Thymus (tissue), 14 donors: Measurements from ENCODE around the gene CYBRD1. TPM values are rescaled to one million over a fixed set of nuclear protein-coding genes. Genes with fewer than 3 reads are reported as not detected.
A peak's percentile ranks its signal among the peaks of the same experiment; 100 is the strongest.

Source experiments
- DNase-seq, 9 donors: peaks; one replicate each; pipeline ENCODE4 v3.0.0-alpha.2; 2013; ENCODE audit warnings: low spot score in 9 of 9, low read depth in 6 of 9, missing footprints in 1 of 9
- H3K27ac ChIP-seq, 2 donors: one replicate each; pipeline ENCODE4 v1.5.1; 2013; ENCODE audit warnings: control low read depth in 1 of 2, low read depth in 1 of 2, low read length in 1 of 2, mild to moderate bottlenecking in 1 of 2, moderate library complexity in 1 of 2
- H3K27me3 ChIP-seq, 2 donors: one replicate each; pipeline ENCODE4 v1.5.1; 2013; ENCODE audit warnings: low read length in 1 of 2; ENCODE audit not compliant: control insufficient read depth in 2 of 2, insufficient read depth in 1 of 2
- H3K36me3 ChIP-seq, 2 donors: one replicate each; pipeline ENCODE4 v1.5.1; 2013; ENCODE audit warnings: low read length in 1 of 2, mild to moderate bottlenecking in 1 of 2, moderate library complexity in 1 of 2; ENCODE audit not compliant: control insufficient read depth in 2 of 2, insufficient read depth in 2 of 2
- H3K4me1 ChIP-seq, 2 donors: one replicate each; pipeline ENCODE4 v1.5.1; 2013; ENCODE audit warnings: low read length in 2 of 2; ENCODE audit not compliant: control insufficient read depth in 2 of 2, insufficient read depth in 2 of 2
- H3K4me3 ChIP-seq, 2 donors: one replicate each; pipeline ENCODE4 v1.5.1; 2013; ENCODE audit warnings: low read length in 2 of 2, control low read depth in 1 of 2, mild to moderate bottlenecking in 1 of 2
- H3K9me3 ChIP-seq, 2 donors: one replicate each; pipeline ENCODE4 v1.5.1; 2013; ENCODE audit warnings: low read length in 1 of 2, mild to moderate bottlenecking in 1 of 2; ENCODE audit not compliant: control insufficient read depth in 2 of 2, insufficient read depth in 1 of 2
- WGBS: extraction: QIAGEN DNeasy Blood & Tissue Kit; methylation state at CpG from one replicate; pipeline ENCODE4 v1.1.7; 2013; 5-methylcytosine and 5-hydroxymethylcytosine counted together
- long read RNA-seq, 10 donors: transcript quantifications; one replicate each; lab custom pipeline, GENCODE V29; 2026
- polyA plus RNA-seq: library from polyadenylated mRNA; stranded (reverse); fragments of 200-250 nt; gene quantifications from one replicate; pipeline ENCODE4 v1.2.3, GENCODE V29; 2013
- total RNA-seq: library from RNA; stranded (reverse); fragments of 120-200 nt; gene quantifications from one replicate; pipeline ENCODE4 v1.2.4, GENCODE V29; 2013
- donor health status: healthy.

Gene CYBRD1, protein sequence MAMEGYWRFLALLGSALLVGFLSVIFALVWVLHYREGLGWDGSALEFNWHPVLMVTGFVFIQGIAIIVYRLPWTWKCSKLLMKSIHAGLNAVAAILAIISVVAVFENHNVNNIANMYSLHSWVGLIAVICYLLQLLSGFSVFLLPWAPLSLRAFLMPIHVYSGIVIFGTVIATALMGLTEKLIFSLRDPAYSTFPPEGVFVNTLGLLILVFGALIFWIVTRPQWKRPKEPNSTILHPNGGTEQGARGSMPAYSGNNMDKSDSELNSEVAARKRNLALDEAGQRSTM
- total RNA-seq (14.9 TPM), polyA plus RNA-seq (80.7 TPM)
- long read RNA-seq, donor 1, full-length matches to known transcripts = 1 of 1 reads
- long read RNA-seq, donor 1, partial matches to known transcripts = 0 of 1 reads
- long read RNA-seq, donor 1, other reads (novel, unspliced or antisense) = 0 of 1 reads
- long read RNA-seq, donor 2, full-length matches to known transcripts = 11 of 11 reads
- long read RNA-seq, donor 2, partial matches to known transcripts = 0 of 11 reads
- long read RNA-seq, donor 2, other reads (novel, unspliced or antisense) = 0 of 11 reads
- long read RNA-seq, donor 3, full-length matches to known transcripts = 15 of 15 reads
- long read RNA-seq, donor 3, partial matches to known transcripts = 0 of 15 reads
- long read RNA-seq, donor 3, other reads (novel, unspliced or antisense) = 0 of 15 reads
- long read RNA-seq, donor 4, full-length matches to known transcripts = 7 of 7 reads
- long read RNA-seq, donor 4, partial matches to known transcripts = 0 of 7 reads
- long read RNA-seq, donor 4, other reads (novel, unspliced or antisense) = 0 of 7 reads
- long read RNA-seq, donor 5, full-length matches to known transcripts = 9 of 9 reads
- long read RNA-seq, donor 5, partial matches to known transcripts = 0 of 9 reads
- long read RNA-seq, donor 5, other reads (novel, unspliced or antisense) = 0 of 9 reads
- long read RNA-seq, donor 6, full-length matches to known transcripts = 9 of 9 reads
- long read RNA-seq, donor 6, partial matches to known transcripts = 0 of 9 reads
- long read RNA-seq, donor 6, other reads (novel, unspliced or antisense) = 0 of 9 reads
- long read RNA-seq, donor 7, full-length matches to known transcripts = 5 of 5 reads
- long read RNA-seq, donor 7, partial matches to known transcripts = 0 of 5 reads
- long read RNA-seq, donor 7, other reads (novel, unspliced or antisense) = 0 of 5 reads
- long read RNA-seq, donor 8, full-length matches to known transcripts = 8 of 8 reads
- long read RNA-seq, donor 8, partial matches to known transcripts = 0 of 8 reads
- long read RNA-seq, donor 8, other reads (novel, unspliced or antisense) = 0 of 8 reads
- long read RNA-seq, donor 9, full-length matches to known transcripts = 6 of 6 reads
- long read RNA-seq, donor 9, partial matches to known transcripts = 0 of 6 reads
- long read RNA-seq, donor 9, other reads (novel, unspliced or antisense) = 0 of 6 reads
- long read RNA-seq, donor 10, full-length matches to known transcripts = 10 of 10 reads
- long read RNA-seq, donor 10, partial matches to known transcripts = 0 of 10 reads
- long read RNA-seq, donor 10, other reads (novel, unspliced or antisense) = 0 of 10 reads

DNA sequence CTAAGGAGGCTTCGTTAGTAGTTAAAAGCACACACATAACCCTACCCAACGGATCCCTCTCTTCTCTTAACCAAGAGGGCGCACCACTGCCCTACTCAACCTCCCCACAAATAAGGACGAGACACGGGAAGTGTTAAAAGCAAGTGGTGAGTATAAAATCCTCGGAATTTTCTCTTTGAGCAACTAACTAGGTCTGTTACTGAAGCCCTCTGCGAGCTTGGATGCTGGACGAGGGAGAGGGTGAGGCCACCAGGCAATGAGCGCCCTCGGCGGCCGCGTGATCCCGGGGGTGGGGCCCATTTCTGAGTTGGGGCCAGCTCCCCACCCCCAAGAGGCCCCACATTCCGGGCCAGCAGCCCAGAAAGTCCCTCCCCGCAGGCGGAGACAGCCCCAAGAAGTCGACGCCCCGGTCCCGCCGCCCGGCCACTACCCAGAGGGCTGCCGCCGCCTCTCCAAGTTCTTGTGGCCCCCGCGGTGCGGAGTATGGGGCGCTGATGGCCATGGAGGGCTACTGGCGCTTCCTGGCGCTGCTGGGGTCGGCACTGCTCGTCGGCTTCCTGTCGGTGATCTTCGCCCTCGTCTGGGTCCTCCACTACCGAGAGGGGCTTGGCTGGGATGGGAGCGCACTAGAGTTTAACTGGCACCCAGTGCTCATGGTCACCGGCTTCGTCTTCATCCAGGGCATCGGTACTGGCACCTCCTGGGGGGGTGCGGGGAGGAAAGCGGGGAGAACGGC lies at the start of gene CYBRD1:
Gene CYBRD1, plus strand, starts transcription at position 423 of the 736 bp plus-strand sequence. Its CDS starts 72 bp downstream, at position 495.
- under 1% methylated on average over 45 of the region's 45 CpGs for WGBS
- Histone ChIP-seq H3K36me3 (no peaks in the 10 kb centered on the region), H3K27ac (peak within 1 kb of the TSS; percentile 50 to 66), H3K4me1 (peaks cover 0 to 24% of the 10 kb centered on the region in 2 donors), H3K9me3 (no peaks in the 10 kb centered on the region), H3K4me3 (peak within 1 kb of the TSS; percentile 50 to 67), H3K27me3 (peaks cover 0 to 17% of the 10 kb centered on the region in 2 donors)
- peak in 6 of 9 donors; percentile 10 to 62 (median 21) for DNase-seq

DNA sequence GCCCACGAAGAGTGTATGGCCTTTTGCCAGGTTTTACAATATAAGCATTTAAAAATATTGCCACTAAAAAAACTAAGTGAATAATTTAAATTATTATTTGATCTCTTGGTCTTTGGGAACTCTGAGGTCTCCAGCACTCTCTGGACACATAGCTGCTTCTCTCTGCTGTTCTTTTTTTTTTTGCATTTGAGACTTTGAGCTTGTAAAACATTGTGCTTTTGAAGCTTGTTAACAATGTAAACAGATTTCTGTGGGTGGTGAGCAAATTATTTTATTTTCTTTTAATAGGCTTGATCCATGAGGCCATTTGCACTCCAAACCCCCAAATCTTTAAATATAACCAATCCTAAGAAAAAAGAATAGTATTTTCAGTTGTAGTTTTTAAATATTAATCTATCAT lies 46.3 kb upstream of the CYBRD1 start:
- WGBS = 99% methylated on average over 1 of the region's 1 CpG
- DNase-seq = no peak
- Histone ChIP-seq H3K27me3 (no peaks in the 10 kb centered on the region), H3K4me3 (no peak overlapping the region), H3K9me3 (no peaks in the 10 kb centered on the region), H3K4me1 (no peaks in the 10 kb centered on the region), H3K36me3 (peaks cover 2 to 28% of the 10 kb centered on the region in 2 donors), H3K27ac (no peak overlapping the region)

DNA sequence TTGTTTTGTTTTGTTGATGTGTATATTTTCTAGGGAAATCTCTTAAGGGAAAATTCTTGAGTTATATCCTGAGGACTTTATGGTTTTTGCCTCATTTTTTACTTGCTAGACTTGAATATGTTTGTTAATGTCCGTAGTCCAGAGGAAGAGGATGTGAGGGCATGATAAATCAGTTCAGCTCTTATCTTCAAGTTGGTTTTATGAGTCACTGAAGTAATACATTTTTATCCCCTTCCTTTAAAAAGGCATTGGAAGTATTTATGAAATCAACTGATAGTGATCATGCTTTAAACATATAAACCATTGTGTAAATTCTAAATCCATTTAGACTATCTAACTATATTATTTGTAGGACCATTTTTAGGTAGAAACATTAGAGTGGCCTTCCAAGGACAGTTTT lies 43.9 kb upstream of the CYBRD1 start:
- H3K9me3 ChIP-seq = no peaks in the 10 kb centered on the region
- WGBS = 97% methylated on average over 1 of the region's 1 CpG
- H3K27me3 ChIP-seq = no peaks in the 10 kb centered on the region
- no peak overlapping the region for H3K27ac ChIP-seq
- H3K36me3 ChIP-seq = peaks cover 2 to 33% of the 10 kb centered on the region in 2 donors
- H3K4me1 ChIP-seq = no peaks in the 10 kb centered on the region
- no peak overlapping the region for H3K4me3 ChIP-seq
- DNase-seq = no peak

DNA sequence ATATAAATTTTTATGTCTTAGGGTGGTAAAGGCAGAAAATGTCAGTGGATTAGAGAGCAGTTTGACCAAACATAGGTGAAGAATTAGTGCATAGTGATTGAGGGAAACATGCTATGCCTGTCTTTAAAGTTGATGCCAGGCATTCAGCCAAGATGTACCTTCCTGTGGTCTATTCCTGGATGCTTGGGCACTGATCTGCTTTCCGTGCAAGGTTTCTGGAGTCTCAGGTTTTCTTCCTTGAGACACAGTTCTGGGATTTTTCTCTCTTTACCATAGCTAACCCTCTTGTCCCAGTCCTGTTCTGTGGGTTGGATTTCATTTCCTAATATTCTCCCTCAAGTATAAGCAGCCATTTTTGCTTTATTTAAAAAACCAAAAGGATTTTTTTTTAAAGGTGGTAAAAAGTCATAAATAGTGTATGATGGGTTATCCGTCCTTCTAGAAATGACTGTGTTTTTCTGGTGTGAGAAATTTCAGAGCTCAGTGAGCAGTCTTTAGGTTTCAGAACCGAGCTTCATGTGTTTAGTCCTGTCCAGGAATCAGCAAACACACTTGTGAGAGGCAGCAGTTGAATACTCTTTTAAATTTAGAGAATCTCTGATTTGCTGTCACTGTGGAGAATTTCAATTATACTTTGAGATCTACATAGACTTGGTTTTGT lies 43.0 kb upstream of the CYBRD1 start:
- H3K4me3 ChIP-seq = no peak overlapping the region
- WGBS = 97% methylated on average over 3 of the region's 3 CpGs
- H3K4me1 ChIP-seq = no peaks in the 10 kb centered on the region
- H3K27ac ChIP-seq = no peak overlapping the region
- H3K9me3 ChIP-seq = no peaks in the 10 kb centered on the region
- H3K36me3 ChIP-seq = peaks cover 2 to 25% of the 10 kb centered on the region in 2 donors
- H3K27me3 ChIP-seq = no peaks in the 10 kb centered on the region
- DNase-seq = no peak

DNA sequence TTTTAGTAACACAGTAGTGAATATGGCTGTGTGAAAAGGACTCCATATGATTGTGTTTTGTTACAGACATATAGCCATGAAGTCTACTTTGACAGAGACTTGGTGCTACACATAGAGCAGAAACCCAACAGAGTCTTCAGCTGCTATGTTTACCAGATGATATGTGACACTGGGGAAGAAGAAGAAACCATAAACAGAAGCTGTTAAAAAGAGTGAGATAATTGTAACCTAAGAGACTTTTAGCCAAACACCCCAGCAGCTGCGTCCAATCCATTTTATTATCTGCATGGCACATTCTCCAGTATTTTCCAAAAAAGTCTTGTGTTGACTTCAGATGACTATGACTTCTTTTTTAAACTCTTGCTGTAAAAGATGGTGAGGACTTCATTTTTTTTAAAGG lies 41.4 kb upstream of the CYBRD1 start:
- H3K27me3 ChIP-seq = no peaks in the 10 kb centered on the region
- H3K27ac ChIP-seq = no peak overlapping the region
- peaks cover 0 to 20% of the 10 kb centered on the region in 2 donors for H3K36me3 ChIP-seq
- DNase-seq = no peak
- no peak overlapping the region for H3K4me3 ChIP-seq
- no peaks in the 10 kb centered on the region for H3K4me1 ChIP-seq
- WGBS = 94% methylated on average over 1 of the region's 1 CpG
- H3K9me3 ChIP-seq = no peaks in the 10 kb centered on the region

DNA sequence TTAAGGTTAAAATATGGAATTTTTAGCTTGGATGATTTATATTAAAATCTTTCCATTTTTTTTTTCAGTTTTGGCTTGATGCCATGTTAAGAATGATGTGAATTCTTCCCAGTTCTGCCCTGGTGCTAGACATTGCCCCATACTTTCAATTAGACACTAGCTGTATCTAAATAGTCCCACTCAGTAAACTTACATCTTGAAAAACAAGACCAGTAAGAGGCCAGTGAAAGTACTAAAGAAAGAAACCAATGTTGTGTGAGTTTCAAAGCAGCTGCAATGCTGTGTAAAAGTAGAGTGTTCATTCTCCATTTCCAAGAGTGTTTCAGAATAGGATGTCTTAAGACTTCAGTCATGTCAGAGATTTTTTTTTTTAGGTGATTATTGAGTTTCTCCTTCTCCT lies 40.0 kb upstream of the CYBRD1 start:
- H3K9me3 ChIP-seq = no peaks in the 10 kb centered on the region
- peaks cover 0 to 14% of the 10 kb centered on the region in 2 donors for H3K36me3 ChIP-seq
- no peak overlapping the region for H3K4me3 ChIP-seq
- no peaks in the 10 kb centered on the region for H3K4me1 ChIP-seq
- DNase-seq = no peak
- no peak overlapping the region for H3K27ac ChIP-seq
- no peaks in the 10 kb centered on the region for H3K27me3 ChIP-seq

DNA sequence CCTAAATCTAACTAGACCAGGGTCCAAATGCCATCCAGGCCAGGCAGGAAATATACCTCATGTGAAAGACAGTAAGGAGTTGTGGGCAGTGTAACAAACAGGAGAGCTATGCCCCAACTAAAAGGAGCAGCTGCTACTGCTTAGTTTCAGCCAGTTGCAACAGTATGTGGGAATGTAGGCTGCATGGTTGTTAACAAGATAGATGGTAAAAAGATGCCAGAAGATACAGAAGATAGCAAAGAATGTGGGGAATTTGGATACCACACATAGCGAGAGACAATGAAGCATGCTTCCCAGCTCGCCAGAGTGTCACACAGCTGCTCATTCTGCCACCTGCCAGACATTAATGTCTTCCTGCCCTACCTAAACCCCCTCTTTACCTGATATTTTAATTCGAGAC lies 39.4 kb upstream of the CYBRD1 start:
- no peaks in the 10 kb centered on the region for H3K27me3 ChIP-seq
- no peak overlapping the region for H3K4me3 ChIP-seq
- DNase-seq = no peak
- peaks cover 0 to 11% of the 10 kb centered on the region in 2 donors for H3K36me3 ChIP-seq
- 97% methylated on average over 3 of the region's 3 CpGs for WGBS
- no peak overlapping the region for H3K27ac ChIP-seq
- H3K4me1 ChIP-seq = no peaks in the 10 kb centered on the region
- no peaks in the 10 kb centered on the region for H3K9me3 ChIP-seq
